Sigmoid colon (tissue), 4 donors: Measurements from ENCODE around the gene MLLT3.

Experiments
- EP300 ChIP-seq, 4 donors: sonication (generic); formaldehyde crosslinking; IDR thresholded peaks; one replicate each; pipeline ENCODE4 v1.6.1; 2017; ENCODE audit warnings: antibody characterized with exemption in 4 of 4
- POLR2A ChIP-seq, 2 donors: fragments of 450-650 bp; IDR thresholded peaks; one replicate each; pipeline ENCODE4 v1.6.1; 2016; ENCODE audit warnings: antibody characterized with exemption in 2 of 2, mild to moderate bottlenecking in 2 of 2, moderate library complexity in 2 of 2
- POLR2AphosphoS5 ChIP-seq, 4 donors: sonication (generic); formaldehyde crosslinking; IDR thresholded peaks; one replicate each; pipeline ENCODE4 v1.6.1; 2017; ENCODE audit warnings: antibody characterized with exemption in 4 of 4
- TF ChIP-seq, protein P1 (sequence below), 4 experiments: fragments of 450-650 bp in 3 of 4; fragments of 200-600 bp in 1 of 4; IDR thresholded peaks; one replicate each; pipeline ENCODE4 v1.5.1; 2016 to 2019; ENCODE audit warnings: antibody characterized with exemption in 4 of 4, mild to moderate bottlenecking in 3 of 4, moderate library complexity in 2 of 4

DNA sequence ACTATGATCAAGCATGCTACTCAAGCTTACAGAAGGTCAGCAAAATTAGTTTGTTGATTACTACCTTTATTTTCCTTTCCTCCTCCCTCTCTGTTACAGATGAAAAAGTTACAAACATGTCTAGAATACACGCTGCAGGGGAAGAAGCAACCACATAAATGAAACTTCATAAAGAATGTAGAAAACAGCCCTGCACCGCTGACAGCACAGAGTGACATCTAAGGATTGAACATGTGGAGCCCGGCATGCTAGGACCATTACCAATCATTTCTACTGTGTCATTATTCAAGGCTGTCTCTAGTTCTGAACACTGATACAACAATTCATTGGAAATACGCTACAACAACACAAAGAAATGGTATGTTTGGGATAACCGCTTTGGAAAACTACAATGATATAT lies 261.1 kb downstream of the MLLT3 start:
- no peak for TF ChIP-seq POLR2AphosphoS5 (IDR thresholded peaks at IDR 0.05)
- TF ChIP-seq, protein P1, sequence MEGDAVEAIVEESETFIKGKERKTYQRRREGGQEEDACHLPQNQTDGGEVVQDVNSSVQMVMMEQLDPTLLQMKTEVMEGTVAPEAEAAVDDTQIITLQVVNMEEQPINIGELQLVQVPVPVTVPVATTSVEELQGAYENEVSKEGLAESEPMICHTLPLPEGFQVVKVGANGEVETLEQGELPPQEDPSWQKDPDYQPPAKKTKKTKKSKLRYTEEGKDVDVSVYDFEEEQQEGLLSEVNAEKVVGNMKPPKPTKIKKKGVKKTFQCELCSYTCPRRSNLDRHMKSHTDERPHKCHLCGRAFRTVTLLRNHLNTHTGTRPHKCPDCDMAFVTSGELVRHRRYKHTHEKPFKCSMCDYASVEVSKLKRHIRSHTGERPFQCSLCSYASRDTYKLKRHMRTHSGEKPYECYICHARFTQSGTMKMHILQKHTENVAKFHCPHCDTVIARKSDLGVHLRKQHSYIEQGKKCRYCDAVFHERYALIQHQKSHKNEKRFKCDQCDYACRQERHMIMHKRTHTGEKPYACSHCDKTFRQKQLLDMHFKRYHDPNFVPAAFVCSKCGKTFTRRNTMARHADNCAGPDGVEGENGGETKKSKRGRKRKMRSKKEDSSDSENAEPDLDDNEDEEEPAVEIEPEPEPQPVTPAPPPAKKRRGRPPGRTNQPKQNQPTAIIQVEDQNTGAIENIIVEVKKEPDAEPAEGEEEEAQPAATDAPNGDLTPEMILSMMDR (IDR thresholded peaks at IDR 0.05), result no peak
- TF ChIP-seq EP300 (IDR thresholded peaks at IDR 0.05), result no peak
- no peak for TF ChIP-seq POLR2A (IDR thresholded peaks at IDR 0.05)
